GM10266 (cell line): ENCODE results near the gene RNF113A.
"Not testable (repeated sequence)": the region's sequence is repeated elsewhere in the genome, so short reads cannot be mapped to it uniquely, and the experiment has no call there.

Experiments used
- DNase-seq: peaks from one replicate; pipeline ENCODE4 v3.0.0; 2012; ENCODE audit errors: extremely low spot score
- CTCF ChIP-seq: IDR thresholded peaks from 2 replicates; pipeline ENCODE4 v1.5.1; 2012; ENCODE audit warnings: mild to moderate bottlenecking, low read depth; ENCODE audit not compliant: control insufficient read depth, insufficient read depth; ENCODE audit errors: missing control alignments

RNF113A gene

GRCh38 chrX:119895843-119896326, 24.4 kb upstream of the RNF113A start, which contains the start of gene AKAP14:
Gene AKAP14 (plus strand): TSS chrX:119895893. CDS start chrX:119903224, 7,331 bp downstream.
- no peak for TF ChIP-seq CTCF
- no peak for DNase-seq

GRCh38 chrX:119891961-119892692, 20.6 kb upstream of the RNF113A start:
- DNase-seq = not testable (repeated sequence)

GRCh38 chrX:119890626-119891025, 19.1 kb upstream of the RNF113A start:
- not testable (repeated sequence) for DNase-seq

GRCh38 chrX:119887721-119888425, 16.3 kb upstream of the RNF113A start:
- peak; percentile 71 for DNase-seq
- TF ChIP-seq CTCF = peak; percentile 67

- no peak for TF ChIP-seq CTCF
- no peak for DNase-seq
Measured at GRCh38 chrX:119885554-119886428, 14.3 kb upstream of the RNF113A start.

- DNase-seq = peak; percentile 53
Measured at GRCh38 chrX:119880552-119881437, 9.3 kb upstream of the RNF113A start.

More at GRCh38 chrX:119880552-119881437, 9.3 kb upstream of the RNF113A start:
- TF ChIP-seq CTCF = peak; percentile 52
